ENCODE data around the gene RAPGEF4. TPM values are rescaled to one million over a fixed set of nuclear protein-coding genes. Genes with fewer than 3 reads are reported as not detected.

Gene RAPGEF4
- total RNA-seq, 1 experiment from 2014 or later: not detected

DNA sequence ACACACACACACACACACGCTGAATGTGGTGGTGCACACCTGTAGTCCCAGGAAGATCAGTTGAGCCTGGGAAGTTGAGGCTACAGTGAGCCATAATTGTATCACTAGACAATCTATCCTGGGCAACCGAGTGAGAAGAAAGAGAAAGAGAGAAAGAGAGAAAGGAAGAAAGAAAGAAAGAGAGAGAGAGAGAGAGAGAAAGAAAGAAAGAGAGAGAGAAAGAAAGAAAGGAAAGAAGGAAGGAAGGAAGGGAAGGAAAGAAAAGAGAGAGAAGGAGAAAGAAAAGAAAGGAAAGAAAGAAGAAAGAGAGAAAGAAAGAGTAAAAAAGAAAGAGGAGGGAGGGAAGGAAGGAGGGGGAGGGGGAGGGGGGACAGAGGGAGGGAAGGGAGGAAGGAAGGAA lies 190.0 kb downstream of the RAPGEF4 start:
- TF ChIP-seq, protein P1, sequence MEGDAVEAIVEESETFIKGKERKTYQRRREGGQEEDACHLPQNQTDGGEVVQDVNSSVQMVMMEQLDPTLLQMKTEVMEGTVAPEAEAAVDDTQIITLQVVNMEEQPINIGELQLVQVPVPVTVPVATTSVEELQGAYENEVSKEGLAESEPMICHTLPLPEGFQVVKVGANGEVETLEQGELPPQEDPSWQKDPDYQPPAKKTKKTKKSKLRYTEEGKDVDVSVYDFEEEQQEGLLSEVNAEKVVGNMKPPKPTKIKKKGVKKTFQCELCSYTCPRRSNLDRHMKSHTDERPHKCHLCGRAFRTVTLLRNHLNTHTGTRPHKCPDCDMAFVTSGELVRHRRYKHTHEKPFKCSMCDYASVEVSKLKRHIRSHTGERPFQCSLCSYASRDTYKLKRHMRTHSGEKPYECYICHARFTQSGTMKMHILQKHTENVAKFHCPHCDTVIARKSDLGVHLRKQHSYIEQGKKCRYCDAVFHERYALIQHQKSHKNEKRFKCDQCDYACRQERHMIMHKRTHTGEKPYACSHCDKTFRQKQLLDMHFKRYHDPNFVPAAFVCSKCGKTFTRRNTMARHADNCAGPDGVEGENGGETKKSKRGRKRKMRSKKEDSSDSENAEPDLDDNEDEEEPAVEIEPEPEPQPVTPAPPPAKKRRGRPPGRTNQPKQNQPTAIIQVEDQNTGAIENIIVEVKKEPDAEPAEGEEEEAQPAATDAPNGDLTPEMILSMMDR (conservative IDR thresholded peaks at IDR 0.05): no peak
- TF ChIP-seq EZH2 (IDR thresholded peaks at IDR 0.05; ENCODE audit: low read depth): no peak
- CTCF ChIA-PET: no interaction called here

DNA sequence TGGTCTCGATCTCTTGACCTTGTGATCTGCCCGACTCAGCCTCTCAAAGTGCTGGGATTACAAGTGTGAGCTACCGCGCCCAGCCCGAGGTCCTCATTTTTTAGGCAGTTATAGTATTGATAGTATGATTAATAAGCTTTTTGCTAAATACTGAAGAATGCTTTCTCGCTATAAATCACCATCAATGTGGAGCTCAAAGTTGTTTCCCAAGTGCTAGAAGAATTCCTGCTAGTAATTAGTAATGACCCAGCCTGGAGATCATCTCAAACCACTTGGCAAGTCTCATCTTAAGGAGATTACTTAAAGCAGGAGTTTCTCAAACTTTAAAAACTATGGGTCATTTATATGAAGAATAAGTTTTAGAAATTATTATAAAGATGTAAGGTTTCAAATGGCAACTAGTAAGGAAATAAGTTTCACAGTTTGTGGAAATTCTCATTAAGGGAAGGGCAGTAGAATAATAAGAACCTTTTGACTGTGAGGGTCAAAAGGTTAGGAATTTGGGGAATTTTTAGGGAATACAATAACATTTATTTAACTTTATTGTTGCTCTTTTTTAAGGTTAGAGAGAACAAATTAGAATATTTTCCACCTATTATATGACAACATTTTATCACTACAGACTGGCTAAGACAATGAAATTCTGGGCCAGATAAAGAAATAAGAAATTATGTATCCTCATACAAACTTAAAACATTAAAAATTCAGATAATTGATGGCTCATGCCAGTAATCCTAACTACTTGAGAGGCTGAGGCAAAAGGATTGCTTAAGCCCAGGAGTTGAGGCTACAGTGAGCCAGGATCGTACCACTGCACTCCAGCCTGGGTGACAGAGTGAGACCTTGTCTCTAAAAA lies 191.4 kb downstream of the RAPGEF4 start:
- H3K4me3 ChIP-seq: no peak overlapping the region
- no peaks in the 10 kb centered on the region for H3K27me3 ChIP-seq (ENCODE audit: insufficient read depth, low read depth)
- H3K79me2 ChIP-seq (ENCODE audit: low read depth): no peaks in the 10 kb centered on the region
- no peak for DNase-seq
- BruUV-seq (replicated peaks): no TSS peak
- CTCF ChIA-PET: interaction anchor here (0.6 to 0.9 kb wide), 2 partner anchors 53 to 233 kb away, joined by 3 read pairs; no protein-coding TSS in a partner anchor
- intact Hi-C loops (cut with micrococcal nuclease; ENCODE audit: unreplicated experiment): no loop called here
- POLR2A ChIA-PET (ENCODE audit: unreplicated experiment): no interaction called here
- peaks cover 17% of the 10 kb centered on the region for H3F3A ChIP-seq (ENCODE audit: insufficient read depth, low read depth)
- H3K27ac ChIP-seq: no peak overlapping the region
- no peaks in the 10 kb centered on the region for H3K9me2 ChIP-seq (ENCODE audit: insufficient read depth)
- no peak overlapping the region for H2AFZ ChIP-seq
- H3K36me3 ChIP-seq (ENCODE audit: low read depth): no peaks in the 10 kb centered on the region
- peaks cover 24% of the 10 kb centered on the region for H3K4me1 ChIP-seq (replicated peaks; ENCODE audit: insufficient read depth)
- H4K20me1 ChIP-seq (ENCODE audit: insufficient read depth): no peaks in the 10 kb centered on the region
- H3K4me2 ChIP-seq: no peak overlapping the region
- no peak for TF ChIP-seq EZH2 (IDR thresholded peaks at IDR 0.05; ENCODE audit: low read depth)
- TF ChIP-seq, protein P1 (conservative IDR thresholded peaks at IDR 0.05): no peak
- no peaks in the 10 kb centered on the region for H3K9me3 ChIP-seq (ENCODE audit: insufficient read depth, low read depth)

More for the DNA sequence above, 190.0 kb downstream of the RAPGEF4 start:
- Histone ChIP-seq H3K36me3 (ENCODE audit: low read depth) (no peaks in the 10 kb centered on the region), H2AFZ (no peak overlapping the region), H3K27ac (no peak overlapping the region), H4K20me1 (ENCODE audit: insufficient read depth) (no peaks in the 10 kb centered on the region), H3K9me3 (ENCODE audit: insufficient read depth, low read depth) (no peaks in the 10 kb centered on the region), H3F3A (ENCODE audit: insufficient read depth, low read depth) (peaks cover 9% of the 10 kb centered on the region), H3K9me2 (ENCODE audit: insufficient read depth) (no peaks in the 10 kb centered on the region), H3K27me3 (ENCODE audit: insufficient read depth, low read depth) (no peaks in the 10 kb centered on the region), H3K79me2 (ENCODE audit: low read depth) (no peaks in the 10 kb centered on the region), H3K4me1 (replicated peaks; ENCODE audit: insufficient read depth) (peaks cover 20% of the 10 kb centered on the region), H3K4me2 (no peak overlapping the region), H3K4me3 (no peak overlapping the region)
- intact Hi-C loops (cut with micrococcal nuclease; ENCODE audit: unreplicated experiment): no loop called here
- BruUV-seq (replicated peaks): no TSS peak
- POLR2A ChIA-PET (ENCODE audit: unreplicated experiment): no interaction called here
- no peak for DNase-seq

DNA sequence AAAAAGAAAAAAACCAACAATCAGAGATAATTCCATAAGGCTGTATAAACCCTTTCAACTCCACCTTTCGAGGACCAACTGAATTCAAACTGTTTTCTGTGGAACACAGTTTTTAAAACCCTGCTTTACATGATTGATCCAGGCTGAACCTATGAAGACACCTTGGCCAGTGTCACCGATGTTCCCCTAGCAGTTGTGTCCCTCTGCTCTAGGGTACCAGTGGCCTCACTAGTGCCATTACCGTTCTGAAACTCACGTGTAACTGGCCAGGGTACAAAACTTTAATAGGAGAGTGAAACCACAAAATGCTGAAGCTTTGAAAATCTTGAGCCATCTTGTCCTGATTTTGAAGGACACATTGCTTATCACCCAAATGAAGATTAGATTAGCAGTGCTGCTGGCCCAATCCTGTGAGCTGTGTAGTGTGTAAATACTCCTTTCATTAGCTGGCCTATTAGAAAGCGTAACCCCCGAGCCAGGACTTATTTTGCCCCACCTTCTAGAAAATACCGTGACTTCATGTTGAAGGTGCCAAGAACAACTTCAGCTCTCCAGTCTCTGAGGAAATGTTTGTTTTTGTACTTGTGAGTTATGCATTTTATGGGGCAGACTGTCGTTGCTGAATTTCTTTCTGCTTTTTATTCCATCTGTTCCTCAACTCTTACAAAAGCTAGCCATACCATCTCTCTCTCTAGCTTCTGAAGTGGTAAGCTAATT lies 192.2 kb downstream of the RAPGEF4 start:
- Histone ChIP-seq H3K79me2 (ENCODE audit: low read depth) (no peaks in the 10 kb centered on the region), H3K4me1 (replicated peaks; ENCODE audit: insufficient read depth) (peaks cover 27% of the 10 kb centered on the region), H3K9me2 (ENCODE audit: insufficient read depth) (no peaks in the 10 kb centered on the region), H3K36me3 (ENCODE audit: low read depth) (no peaks in the 10 kb centered on the region), H4K20me1 (ENCODE audit: insufficient read depth) (no peaks in the 10 kb centered on the region), H3K27me3 (ENCODE audit: insufficient read depth, low read depth) (no peaks in the 10 kb centered on the region), H3K4me3 (no peak overlapping the region), H3K9me3 (ENCODE audit: insufficient read depth, low read depth) (no peaks in the 10 kb centered on the region), H3K4me2 (no peak overlapping the region), H3F3A (ENCODE audit: insufficient read depth, low read depth) (peaks cover 17% of the 10 kb centered on the region), H2AFZ (no peak overlapping the region), H3K27ac (no peak overlapping the region)
- no TSS peak for BruUV-seq (replicated peaks)
- DNase-seq: no peak
- intact Hi-C loops (cut with micrococcal nuclease; ENCODE audit: unreplicated experiment): no loop called here
- CTCF ChIA-PET: no interaction called here
- POLR2A ChIA-PET (ENCODE audit: unreplicated experiment): no interaction called here
- TF ChIP-seq EZH2 (IDR thresholded peaks at IDR 0.05; ENCODE audit: low read depth): no peak
- TF ChIP-seq, protein P1 (conservative IDR thresholded peaks at IDR 0.05): no peak
